ENCODE measurements around the gene PHACTR3. TPM values are rescaled to one million over a fixed set of nuclear protein-coding genes. Genes with fewer than 3 reads are reported as not detected.

The PHACTR3 gene
- total RNA-seq, 1 donor from 2014 or later = 0.14 TPM

DNA sequence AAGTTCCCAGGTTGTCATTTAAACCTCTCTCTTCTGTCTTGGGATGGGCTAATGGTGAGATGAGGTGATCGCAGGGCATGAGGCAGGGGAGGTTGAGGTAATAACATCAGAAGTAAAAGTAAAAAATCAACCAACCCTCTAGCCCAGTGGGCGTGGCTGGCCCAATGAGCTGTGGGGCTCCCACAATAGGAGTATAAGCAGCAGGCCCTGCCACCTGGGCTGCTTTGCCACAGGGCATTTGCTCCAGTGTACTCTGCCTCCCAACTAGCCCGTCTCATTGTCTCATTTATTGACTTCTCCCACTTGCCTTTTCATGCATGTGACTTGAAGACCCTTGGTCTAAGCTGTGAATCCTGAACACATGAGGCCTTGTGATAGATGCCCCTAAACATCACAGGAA, 62.8 kb downstream of the PHACTR3 start:
- no peak overlapping the region for H3K4me3 ChIP-seq (ENCODE audit: insufficient read depth, low read depth, low read length)
- FAIRE-seq (no peak), DNase-seq (ENCODE audit: low read depth) (no peak)
- no peaks in the 10 kb centered on the region for H3K4me1 Mint-ChIP-seq (ENCODE audit: low read depth, unreplicated experiment)
- TF ChIP-seq, protein P1, sequence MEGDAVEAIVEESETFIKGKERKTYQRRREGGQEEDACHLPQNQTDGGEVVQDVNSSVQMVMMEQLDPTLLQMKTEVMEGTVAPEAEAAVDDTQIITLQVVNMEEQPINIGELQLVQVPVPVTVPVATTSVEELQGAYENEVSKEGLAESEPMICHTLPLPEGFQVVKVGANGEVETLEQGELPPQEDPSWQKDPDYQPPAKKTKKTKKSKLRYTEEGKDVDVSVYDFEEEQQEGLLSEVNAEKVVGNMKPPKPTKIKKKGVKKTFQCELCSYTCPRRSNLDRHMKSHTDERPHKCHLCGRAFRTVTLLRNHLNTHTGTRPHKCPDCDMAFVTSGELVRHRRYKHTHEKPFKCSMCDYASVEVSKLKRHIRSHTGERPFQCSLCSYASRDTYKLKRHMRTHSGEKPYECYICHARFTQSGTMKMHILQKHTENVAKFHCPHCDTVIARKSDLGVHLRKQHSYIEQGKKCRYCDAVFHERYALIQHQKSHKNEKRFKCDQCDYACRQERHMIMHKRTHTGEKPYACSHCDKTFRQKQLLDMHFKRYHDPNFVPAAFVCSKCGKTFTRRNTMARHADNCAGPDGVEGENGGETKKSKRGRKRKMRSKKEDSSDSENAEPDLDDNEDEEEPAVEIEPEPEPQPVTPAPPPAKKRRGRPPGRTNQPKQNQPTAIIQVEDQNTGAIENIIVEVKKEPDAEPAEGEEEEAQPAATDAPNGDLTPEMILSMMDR (IDR thresholded peaks at IDR 0.05; ENCODE audit: insufficient read depth, low read depth, low read length) = no peak
- no peak for TF ChIP-seq EZH2 (IDR thresholded peaks at IDR 0.05; ENCODE audit: insufficient read depth, low read length)
- no peak overlapping the region for H3K4me3 Mint-ChIP-seq (ENCODE audit: unreplicated experiment)
- H3K27me3 Mint-ChIP-seq (ENCODE audit: low read depth, unreplicated experiment) = peaks cover 52% of the 10 kb centered on the region
- H3K4me1 ChIP-seq (ENCODE audit: insufficient read depth, low read length) = no peaks in the 10 kb centered on the region
- no peak overlapping the region for H3K4me2 ChIP-seq (ENCODE audit: low read length)
- H2AFZ ChIP-seq (ENCODE audit: low read depth, low read length) = no peak overlapping the region
- H3K79me2 ChIP-seq (ENCODE audit: insufficient read depth, low read length) = no peaks in the 10 kb centered on the region
- no peak overlapping the region for H3K27ac ChIP-seq (ENCODE audit: low read depth, low read length)
- no peaks in the 10 kb centered on the region for H4K20me1 ChIP-seq (ENCODE audit: insufficient read depth, low read length)
- H3K27ac Mint-ChIP-seq (ENCODE audit: unreplicated experiment) = no peak overlapping the region
- no peaks in the 10 kb centered on the region for H3K36me3 ChIP-seq (ENCODE audit: insufficient read depth, low read length)
- no peak overlapping the region for H3K9ac ChIP-seq (ENCODE audit: low read length)
- no peaks in the 10 kb centered on the region for H3K27me3 ChIP-seq (ENCODE audit: insufficient read depth, low read length)
- peaks cover 8% of the 10 kb centered on the region for H3K9me3 ChIP-seq (ENCODE audit: insufficient read depth, low read depth, low read length)
- H3K9me3 Mint-ChIP-seq (ENCODE audit: unreplicated experiment) = peaks cover 3% of the 10 kb centered on the region
- H3K36me3 Mint-ChIP-seq (ENCODE audit: low read depth, unreplicated experiment) = no peaks in the 10 kb centered on the region

DNA sequence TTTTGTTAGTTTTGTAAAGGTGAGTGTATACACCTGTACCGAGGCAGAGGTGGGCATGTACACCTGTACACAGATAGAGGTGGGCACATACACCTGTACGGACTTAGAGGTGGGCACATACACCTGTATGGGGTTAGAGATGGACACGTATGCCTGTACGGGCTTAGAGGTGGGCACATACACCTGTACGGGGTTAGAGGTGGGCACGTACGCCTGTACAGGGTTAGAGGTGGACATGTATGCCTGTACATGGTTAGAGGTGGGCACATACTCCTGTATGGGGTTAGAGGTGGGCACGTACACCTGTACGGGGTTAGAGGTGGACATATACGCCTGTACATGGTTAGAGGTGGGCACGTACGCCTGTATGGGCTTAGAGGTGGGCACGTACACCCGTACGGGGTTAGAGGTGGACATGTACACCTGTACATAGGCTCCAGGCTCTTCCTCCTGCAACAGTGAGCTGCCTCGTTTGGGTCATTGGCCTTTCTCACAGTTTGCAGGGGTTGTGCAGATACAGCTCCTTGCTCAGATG, 63.7 kb downstream of the PHACTR3 start:
- no peak overlapping the region for H3K4me2 ChIP-seq (ENCODE audit: low read length)
- DNase-seq (ENCODE audit: low read depth) = no peak
- peaks cover 8% of the 10 kb centered on the region for H3K9me3 ChIP-seq (ENCODE audit: insufficient read depth, low read depth, low read length)
- no peaks in the 10 kb centered on the region for H4K20me1 ChIP-seq (ENCODE audit: insufficient read depth, low read length)
- no peak for FAIRE-seq
- H3K79me2 ChIP-seq (ENCODE audit: insufficient read depth, low read length) = no peaks in the 10 kb centered on the region
- TF ChIP-seq, protein P1 (IDR thresholded peaks at IDR 0.05; ENCODE audit: insufficient read depth, low read depth, low read length) = no peak
- no peak for TF ChIP-seq EZH2 (IDR thresholded peaks at IDR 0.05; ENCODE audit: insufficient read depth, low read length)
- H3K9ac ChIP-seq (ENCODE audit: low read length) = no peak overlapping the region
- no peaks in the 10 kb centered on the region for H3K27me3 ChIP-seq (ENCODE audit: insufficient read depth, low read length)
- H3K27ac ChIP-seq (ENCODE audit: low read depth, low read length) = no peak overlapping the region
- no peak overlapping the region for H2AFZ ChIP-seq (ENCODE audit: low read depth, low read length)
- H3K4me1 ChIP-seq (ENCODE audit: insufficient read depth, low read length) = no peaks in the 10 kb centered on the region
- H3K4me3 ChIP-seq (ENCODE audit: insufficient read depth, low read depth, low read length) = no peak overlapping the region
- H3K36me3 ChIP-seq (ENCODE audit: insufficient read depth, low read length) = no peaks in the 10 kb centered on the region
- Mint-ChIP-seq H3K4me1 (ENCODE audit: low read depth, unreplicated experiment) (no peaks in the 10 kb centered on the region), H3K9me3 (ENCODE audit: unreplicated experiment) (peaks cover 3% of the 10 kb centered on the region), H3K27me3 (ENCODE audit: low read depth, unreplicated experiment) (peaks cover 53% of the 10 kb centered on the region), H3K36me3 (ENCODE audit: low read depth, unreplicated experiment) (no peaks in the 10 kb centered on the region), H3K27ac (ENCODE audit: unreplicated experiment) (no peak overlapping the region), H3K4me3 (ENCODE audit: unreplicated experiment) (no peak overlapping the region)

Measured in astrocyte (in vitro differentiated cells and primary cell).